HG02884 (cell line): ENCODE data around the gene ABCA13.

ENCODE experiments used
- ATAC-seq: cut with Tn5 transposase; IDR thresholded peaks from one replicate; pipeline ENCODE4 v1.9.1; 2021; ENCODE audit warnings: mild to moderate bottlenecking, moderate library complexity; ENCODE audit not compliant: unreplicated experiment

ABCA13 gene

GRCh38 chr7:48242846-48243245, 71.6 kb downstream of the ABCA13 start:
- ATAC-seq, result no peak

- no peak for ATAC-seq
These were observed 73.6 kb downstream of the ABCA13 start for GRCh38 chr7:48244864-48245271.

- peak; percentile 79 for ATAC-seq
These were observed 74.7 kb downstream of the ABCA13 start for GRCh38 chr7:48245751-48246472.

GRCh38 chr7:48249166-48249565, 77.9 kb downstream of the ABCA13 start:
- no peak for ATAC-seq

- no peak for ATAC-seq
These were observed 79.2 kb downstream of the ABCA13 start for GRCh38 chr7:48250441-48250951.

GRCh38 chr7:48251766-48252165, 80.5 kb downstream of the ABCA13 start:
- peak; percentile 95 for ATAC-seq

- no peak for ATAC-seq
These were observed 81.7 kb downstream of the ABCA13 start for GRCh38 chr7:48252995-48253394.

- ATAC-seq, result no peak
These were observed 83.8 kb downstream of the ABCA13 start for GRCh38 chr7:48255046-48255445.

- ATAC-seq, result no peak
These were observed 88.4 kb downstream of the ABCA13 start for GRCh38 chr7:48259463-48260280.

GRCh38 chr7:48261696-48262095, 90.4 kb downstream of the ABCA13 start:
- no peak for ATAC-seq

GRCh38 chr7:48262606-48263310, 91.5 kb downstream of the ABCA13 start:
- no peak for ATAC-seq

GRCh38 chr7:48263311-48263650, 92.0 kb downstream of the ABCA13 start:
- no peak for ATAC-seq

- ATAC-seq, result no peak
These were observed 97.8 kb downstream of the ABCA13 start for GRCh38 chr7:48269066-48269465.

GRCh38 chr7:48274662-48275061, 103.4 kb downstream of the ABCA13 start:
- ATAC-seq, result no peak

- no peak for ATAC-seq
These were observed 108.2 kb downstream of the ABCA13 start for GRCh38 chr7:48279420-48279819.

GRCh38 chr7:48280100-48280499, 108.8 kb downstream of the ABCA13 start:
- ATAC-seq, result no peak

GRCh38 chr7:48285373-48285772, 114.1 kb downstream of the ABCA13 start:
- ATAC-seq, result no peak

GRCh38 chr7:48286836-48287235, 115.6 kb downstream of the ABCA13 start:
- ATAC-seq, result no peak

- no peak for ATAC-seq
These were observed 118.4 kb downstream of the ABCA13 start for GRCh38 chr7:48289656-48290055.

- ATAC-seq, result no peak
These were observed 121.7 kb downstream of the ABCA13 start for GRCh38 chr7:48292949-48293348.

GRCh38 chr7:48295296-48295971, 124.2 kb downstream of the ABCA13 start:
- no peak for ATAC-seq
